GM19455 (cell line): ENCODE results near the gene LRRC49.
"Not testable (repeated sequence)": the region's sequence is repeated elsewhere in the genome, so short reads cannot be mapped to it uniquely, and the experiment has no call there.

ENCODE experiments used
- ATAC-seq: cut with Tn5 transposase; IDR thresholded peaks from one replicate; pipeline ENCODE4 v1.9.1; 2021; ENCODE audit not compliant: unreplicated experiment

LRRC49 gene

GRCh38 chr15:70867911-70868467 is 24.6 kb upstream of the LRRC49 start:
- no peak for ATAC-seq

- no peak for ATAC-seq
Measured at GRCh38 chr15:70869346-70869745, 23.3 kb upstream of the LRRC49 start.

GRCh38 chr15:70870051-70870450 is 22.6 kb upstream of the LRRC49 start:
- ATAC-seq, result no peak

GRCh38 chr15:70871490-70871889 is 21.1 kb upstream of the LRRC49 start:
- ATAC-seq, result not testable (repeated sequence)

GRCh38 chr15:70873232-70874054 is 19.2 kb upstream of the LRRC49 start:
- ATAC-seq, result no peak

GRCh38 chr15:70875001-70875782 is 17.4 kb upstream of the LRRC49 start:
- ATAC-seq, result no peak

GRCh38 chr15:70876011-70876410 is 16.6 kb upstream of the LRRC49 start:
- no peak for ATAC-seq

- ATAC-seq, result no peak
Measured at GRCh38 chr15:70876683-70877082, 15.9 kb upstream of the LRRC49 start.

GRCh38 chr15:70879401-70879800 is 13.2 kb upstream of the LRRC49 start:
- ATAC-seq, result no peak

GRCh38 chr15:70880781-70881180 is 11.8 kb upstream of the LRRC49 start:
- ATAC-seq, result no peak

GRCh38 chr15:70882361-70882760 is 10.3 kb upstream of the LRRC49 start:
- ATAC-seq, result no peak

- peak; percentile 35 for ATAC-seq
Measured at GRCh38 chr15:70892912-70893560, 410 bp downstream of the LRRC49 start.

GRCh38 chr15:70902107-70902506 is 9.5 kb downstream of the LRRC49 start:
- ATAC-seq, result no peak

GRCh38 chr15:70906842-70907241 is 14.2 kb downstream of the LRRC49 start:
- no peak for ATAC-seq

GRCh38 chr15:70907784-70908471 is 15.3 kb downstream of the LRRC49 start:
- no peak for ATAC-seq

GRCh38 chr15:70910958-70911357 is 18.3 kb downstream of the LRRC49 start:
- ATAC-seq, result no peak

GRCh38 chr15:70912187-70912586 is 19.6 kb downstream of the LRRC49 start:
- no peak for ATAC-seq

- ATAC-seq, result no peak
Measured at GRCh38 chr15:70916531-70916930, 23.9 kb downstream of the LRRC49 start.

GRCh38 chr15:70917955-70918354 is 25.3 kb downstream of the LRRC49 start:
- ATAC-seq, result no peak

- no peak for ATAC-seq
Measured at GRCh38 chr15:70920981-70921696, 28.5 kb downstream of the LRRC49 start.
